Stimulated activated naive CD4-positive, alpha-beta T cell treated with Interleukin-2 at 50 U/mL for 16 hours (primary cell): ENCODE measurements around the gene CLCA1.

Source experiments
- DNase-seq: peaks from one replicate; lab custom pipeline; 2025; lab: John Stamatoyannopoulos, UW

Gene CLCA1, protein sequence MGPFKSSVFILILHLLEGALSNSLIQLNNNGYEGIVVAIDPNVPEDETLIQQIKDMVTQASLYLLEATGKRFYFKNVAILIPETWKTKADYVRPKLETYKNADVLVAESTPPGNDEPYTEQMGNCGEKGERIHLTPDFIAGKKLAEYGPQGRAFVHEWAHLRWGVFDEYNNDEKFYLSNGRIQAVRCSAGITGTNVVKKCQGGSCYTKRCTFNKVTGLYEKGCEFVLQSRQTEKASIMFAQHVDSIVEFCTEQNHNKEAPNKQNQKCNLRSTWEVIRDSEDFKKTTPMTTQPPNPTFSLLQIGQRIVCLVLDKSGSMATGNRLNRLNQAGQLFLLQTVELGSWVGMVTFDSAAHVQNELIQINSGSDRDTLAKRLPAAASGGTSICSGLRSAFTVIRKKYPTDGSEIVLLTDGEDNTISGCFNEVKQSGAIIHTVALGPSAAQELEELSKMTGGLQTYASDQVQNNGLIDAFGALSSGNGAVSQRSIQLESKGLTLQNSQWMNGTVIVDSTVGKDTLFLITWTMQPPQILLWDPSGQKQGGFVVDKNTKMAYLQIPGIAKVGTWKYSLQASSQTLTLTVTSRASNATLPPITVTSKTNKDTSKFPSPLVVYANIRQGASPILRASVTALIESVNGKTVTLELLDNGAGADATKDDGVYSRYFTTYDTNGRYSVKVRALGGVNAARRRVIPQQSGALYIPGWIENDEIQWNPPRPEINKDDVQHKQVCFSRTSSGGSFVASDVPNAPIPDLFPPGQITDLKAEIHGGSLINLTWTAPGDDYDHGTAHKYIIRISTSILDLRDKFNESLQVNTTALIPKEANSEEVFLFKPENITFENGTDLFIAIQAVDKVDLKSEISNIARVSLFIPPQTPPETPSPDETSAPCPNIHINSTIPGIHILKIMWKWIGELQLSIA

DNA sequence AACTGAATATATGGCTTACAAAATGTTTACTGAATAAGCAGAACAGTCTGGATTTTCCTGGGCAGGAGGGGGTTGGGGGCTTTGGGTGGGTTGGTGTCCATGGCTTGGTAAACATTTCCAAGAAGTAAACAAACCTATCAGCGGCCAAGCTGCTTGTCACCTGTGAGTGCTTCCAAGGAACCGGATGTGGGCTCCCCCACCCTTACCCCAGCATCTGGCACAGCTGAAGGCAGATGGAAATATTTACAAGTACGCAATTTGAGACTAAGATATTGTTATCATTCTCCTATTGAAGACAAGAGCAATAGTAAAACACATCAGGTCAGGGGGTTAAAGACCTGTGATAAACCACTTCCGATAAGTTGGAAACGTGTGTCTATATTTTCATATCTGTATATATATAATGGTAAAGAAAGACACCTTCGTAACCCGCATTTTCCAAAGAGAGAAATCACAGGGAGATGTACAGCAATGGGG lies at the start of gene CLCA1:
CLCA1 (plus strand) TSS at position 427 of the 477 bp plus-strand sequence; CDS start at position 472, 45 bp downstream.
- no peak for DNase-seq

DNA sequence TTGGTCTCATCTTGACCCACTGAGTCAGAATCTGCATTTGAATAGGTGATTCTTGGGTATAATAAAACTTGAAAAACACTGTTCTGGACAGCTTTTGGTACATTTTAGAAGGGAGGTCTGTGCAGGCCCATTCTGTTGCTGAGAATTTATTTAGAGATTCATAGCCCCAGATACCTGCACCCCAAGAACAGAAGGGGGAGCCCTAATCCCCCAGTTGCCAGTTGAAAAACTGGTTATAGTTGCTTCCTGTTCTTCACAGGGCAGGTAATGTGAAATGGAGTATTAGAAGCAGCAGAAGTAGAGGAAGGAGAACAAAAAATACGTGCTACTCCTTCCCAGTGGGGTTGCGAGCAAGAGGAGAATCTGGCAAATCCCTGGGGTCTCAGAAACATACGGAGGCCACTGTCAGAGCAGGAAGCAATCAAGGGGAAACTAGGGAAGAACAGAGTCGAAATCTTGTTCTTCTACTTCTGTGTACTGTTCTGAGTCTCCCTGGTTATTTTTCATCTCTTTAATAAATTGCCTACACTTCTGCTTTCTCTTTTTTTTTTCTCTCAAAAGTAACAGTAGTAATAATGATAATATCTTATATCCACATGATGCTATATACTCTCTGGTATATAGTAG lies 49.3 kb upstream of the CLCA1 start:
- no peak for DNase-seq

DNA sequence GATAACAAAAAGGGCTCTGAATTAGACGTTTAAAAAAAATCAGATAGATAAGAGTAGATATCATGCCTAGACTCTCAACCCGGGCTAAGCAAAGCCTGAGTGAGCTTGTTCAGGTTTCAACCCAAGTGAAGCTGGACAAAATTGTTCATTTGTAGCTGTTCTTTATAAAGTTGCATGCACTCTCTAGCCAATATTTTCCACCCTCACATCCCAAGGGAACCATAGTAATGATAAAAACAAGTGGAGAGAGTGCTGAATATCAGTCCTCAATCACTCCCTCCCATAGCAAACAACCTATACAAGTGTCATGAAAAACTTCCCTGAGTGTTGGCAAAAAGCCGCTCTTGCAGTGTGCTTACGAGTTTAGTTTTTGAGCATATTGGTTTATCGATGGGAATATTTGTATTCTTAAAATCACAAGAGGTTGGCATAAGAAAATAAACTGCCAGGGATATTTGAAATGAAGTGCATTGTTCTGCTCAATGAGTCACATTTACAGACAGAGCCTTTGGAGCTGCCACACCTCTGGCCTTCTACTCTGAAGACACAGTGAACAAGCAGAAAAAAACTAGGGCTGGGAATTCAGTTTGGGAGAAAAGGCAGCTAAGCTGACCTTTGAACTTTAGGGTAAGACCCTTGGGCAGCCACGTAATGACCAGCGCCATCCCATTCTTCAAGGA lies 47.0 kb upstream of the CLCA1 start:
- no peak for DNase-seq

DNA sequence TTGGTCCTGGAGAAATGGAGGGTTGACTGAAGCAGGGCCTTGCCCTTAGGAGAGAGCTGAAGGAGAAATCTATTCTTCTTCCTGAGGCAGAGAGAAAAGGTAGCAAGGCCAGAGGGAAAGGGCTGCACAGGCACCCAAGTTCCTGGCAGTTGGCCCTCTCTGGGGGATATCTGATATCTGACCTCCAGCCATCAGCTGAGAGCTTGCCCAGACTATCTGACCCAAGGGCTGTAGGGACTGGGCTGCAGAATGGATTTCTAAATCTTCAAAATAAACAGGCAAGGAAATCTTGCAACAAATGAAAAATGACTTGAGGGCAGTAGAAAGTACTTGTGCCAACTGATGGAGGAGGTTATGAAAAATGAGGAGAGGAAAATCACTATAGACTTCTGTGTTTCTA lies 45.3 kb upstream of the CLCA1 start:
- no peak for DNase-seq

DNA sequence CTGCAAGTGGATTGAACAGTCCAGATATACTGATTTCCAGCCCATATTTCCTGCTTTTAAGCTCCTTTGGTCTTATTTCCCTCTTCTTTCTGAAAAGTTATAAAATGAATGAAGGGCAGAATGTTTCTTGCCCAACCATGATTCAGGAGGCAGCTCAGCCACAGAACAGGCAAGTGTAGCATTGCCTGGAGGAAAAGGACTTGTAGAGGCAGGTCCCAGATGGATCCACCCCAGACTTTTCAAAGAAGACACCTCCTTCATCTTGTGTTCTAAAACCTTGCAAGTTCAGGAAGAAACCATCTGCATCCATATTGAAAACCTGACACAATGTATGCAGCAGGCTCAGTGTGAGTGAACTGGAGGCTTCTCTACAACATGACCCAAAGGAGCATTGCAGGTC lies 44.9 kb upstream of the CLCA1 start, which contains the start of gene CLCA2:
CLCA2 (plus strand) TSS at position 299 of the 400 bp plus-strand sequence; CDS start at position 376, 77 bp downstream.
- no peak for DNase-seq

DNA sequence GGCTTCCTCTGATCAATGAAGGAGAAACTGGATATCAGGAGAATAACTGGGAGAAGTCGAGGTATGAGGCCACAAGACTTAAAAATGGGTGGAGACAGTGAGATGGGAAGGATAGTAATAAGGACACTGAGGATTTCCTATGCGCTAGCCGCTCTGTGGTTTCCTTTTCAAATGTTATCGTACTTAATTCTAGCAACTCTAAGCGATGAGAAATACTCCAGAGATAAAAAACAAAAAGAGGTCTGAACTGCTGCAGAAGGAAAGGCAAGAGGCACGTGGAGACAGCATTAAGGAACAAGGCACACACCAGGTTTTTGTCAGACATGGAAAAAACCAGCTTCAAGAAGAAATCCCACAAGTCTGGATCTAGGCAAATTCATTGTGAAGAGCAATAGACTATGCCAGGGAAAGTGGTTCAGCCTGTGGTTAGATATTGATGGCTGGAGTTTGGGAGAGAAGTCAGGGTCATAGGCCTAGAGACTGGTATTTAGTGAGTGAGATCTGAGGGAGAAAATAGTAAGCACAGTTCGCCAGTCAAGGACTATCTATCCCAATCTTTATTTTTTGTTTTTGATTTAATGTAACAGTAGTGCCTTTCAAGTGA lies 39.5 kb upstream of the CLCA1 start:
- no peak for DNase-seq

DNA sequence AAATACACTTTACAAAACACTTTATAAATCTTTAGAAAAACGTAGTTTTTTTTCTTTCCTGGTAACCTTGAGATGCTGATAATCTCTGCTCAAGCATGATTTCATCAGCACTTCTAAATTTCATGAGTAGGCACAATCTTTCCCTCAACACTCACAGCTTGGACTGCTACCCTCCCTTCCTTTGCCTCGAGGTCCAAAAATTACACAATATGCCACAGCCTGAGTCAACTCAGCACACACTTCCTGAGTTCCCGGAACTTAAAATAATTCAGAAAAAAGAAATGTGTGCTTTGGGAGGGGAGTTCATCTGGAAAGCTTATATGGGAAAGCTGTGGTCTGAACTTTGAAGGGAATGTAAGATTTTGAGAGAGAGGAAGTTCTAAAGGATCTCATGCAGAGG lies 38.9 kb upstream of the CLCA1 start:
- no peak for DNase-seq

DNA sequence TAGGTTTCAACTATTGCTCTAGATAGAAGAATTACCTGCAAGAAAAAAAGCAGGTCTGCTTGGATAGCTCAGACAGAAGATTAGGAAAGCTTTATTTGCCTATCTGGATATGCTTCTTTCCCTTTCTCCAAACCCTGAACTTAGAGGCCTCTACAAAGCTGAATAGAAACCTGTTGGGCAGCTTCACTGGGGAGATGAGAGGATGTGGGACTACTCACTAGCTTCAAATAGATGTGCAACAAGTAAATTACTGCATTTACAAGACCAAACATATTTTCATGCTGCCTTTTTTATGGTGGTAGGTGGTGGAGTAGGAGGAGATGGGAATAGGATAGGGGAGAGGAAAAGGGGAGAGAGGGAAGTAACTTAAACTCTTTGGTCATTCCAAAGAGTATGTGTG lies 38.4 kb upstream of the CLCA1 start:
- DNase-seq = no peak

DNA sequence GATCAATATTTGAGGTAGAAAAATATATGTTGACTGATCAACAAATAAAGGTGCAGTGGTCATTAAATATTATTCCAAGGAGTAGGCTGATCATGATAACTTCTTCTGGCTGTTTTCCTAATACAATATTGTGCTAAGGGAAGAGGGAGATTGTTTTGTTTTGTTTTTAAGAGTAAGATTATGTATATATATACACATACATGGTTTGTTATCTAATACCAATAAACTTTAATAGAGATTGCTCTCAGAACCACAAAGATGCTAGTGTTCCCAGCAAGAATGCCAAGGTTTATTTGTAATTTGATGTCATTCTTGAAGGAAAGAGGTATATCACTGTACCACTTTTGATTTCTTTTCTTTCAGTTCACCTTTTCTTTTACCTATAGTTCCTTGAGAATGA lies 34.7 kb upstream of the CLCA1 start:
- DNase-seq = no peak

DNA sequence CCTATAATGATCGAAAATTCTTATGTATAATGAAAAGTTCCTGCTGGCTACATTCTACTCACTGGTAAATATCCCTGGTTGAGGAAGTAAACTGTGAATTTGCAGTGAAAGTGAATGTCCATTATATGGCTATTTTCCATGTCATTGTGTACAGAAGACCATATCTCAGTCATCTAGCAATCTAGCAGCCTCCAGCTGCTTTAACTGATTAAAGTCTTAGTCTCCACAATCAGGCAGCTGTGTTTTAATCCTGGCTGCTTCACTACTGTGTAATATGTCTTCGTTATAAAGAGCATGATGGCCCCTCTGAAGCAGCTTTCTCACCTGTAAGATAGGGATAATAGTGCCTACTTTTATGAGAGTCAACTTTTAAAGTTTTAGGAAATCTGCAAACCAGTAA lies 33.4 kb upstream of the CLCA1 start:
- DNase-seq = no peak

DNA sequence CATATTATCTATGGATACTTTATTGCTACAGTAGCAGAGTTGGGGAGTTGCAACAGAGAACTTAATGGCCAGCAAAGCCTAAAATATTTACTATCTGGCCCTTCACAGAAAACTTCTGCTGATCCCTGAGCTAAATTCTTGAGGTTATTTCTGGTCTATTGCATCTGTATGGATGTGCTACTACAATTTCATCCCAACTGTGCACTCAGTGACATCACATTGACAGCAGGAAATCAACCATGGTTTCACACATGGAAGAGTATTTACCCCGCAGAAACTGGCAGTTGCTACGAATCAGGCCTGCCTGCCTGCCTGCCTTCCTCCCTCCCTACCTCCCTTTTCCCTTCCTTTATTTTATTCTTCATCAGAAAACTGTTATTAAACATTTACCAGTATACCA lies 32.7 kb upstream of the CLCA1 start:
- DNase-seq = no peak

DNA sequence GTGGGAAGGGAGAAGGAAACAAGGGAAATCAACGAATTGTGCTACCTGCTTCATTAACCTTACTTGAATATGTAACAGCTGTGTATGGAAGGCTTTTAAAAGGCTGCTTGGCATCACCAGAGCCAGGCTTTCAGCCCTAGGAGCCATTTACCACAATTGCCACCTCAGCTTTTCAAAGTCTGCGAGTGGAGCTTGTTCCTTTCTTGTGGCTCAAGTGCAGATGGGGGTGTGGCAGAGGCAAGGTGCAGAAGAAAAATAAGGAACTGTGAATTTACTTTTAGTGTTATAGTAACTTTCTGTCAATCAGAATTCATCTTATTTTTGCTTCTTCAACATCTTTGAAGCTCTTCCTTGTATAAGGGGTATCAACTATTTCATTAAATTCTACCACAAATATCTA lies 27.1 kb upstream of the CLCA1 start:
- no peak for DNase-seq

DNA sequence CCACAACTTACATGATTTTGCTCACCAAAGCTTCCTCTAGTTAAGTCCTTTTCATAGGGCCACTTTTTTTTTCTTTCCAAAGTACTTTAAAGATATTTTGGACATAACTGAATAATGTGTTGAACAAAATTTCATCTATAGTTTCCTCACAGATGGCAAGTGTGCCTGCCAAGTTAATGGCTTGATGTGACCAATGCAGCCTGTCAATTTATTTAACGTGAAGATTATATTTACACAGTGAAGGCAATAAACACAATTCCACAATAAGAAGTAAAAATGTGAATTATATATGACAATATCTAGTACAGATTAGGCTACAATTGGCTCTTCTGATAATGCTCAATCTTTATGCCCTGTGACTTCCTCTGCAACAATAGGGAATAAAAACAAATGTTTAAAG lies 26.7 kb upstream of the CLCA1 start:
- no peak for DNase-seq

DNA sequence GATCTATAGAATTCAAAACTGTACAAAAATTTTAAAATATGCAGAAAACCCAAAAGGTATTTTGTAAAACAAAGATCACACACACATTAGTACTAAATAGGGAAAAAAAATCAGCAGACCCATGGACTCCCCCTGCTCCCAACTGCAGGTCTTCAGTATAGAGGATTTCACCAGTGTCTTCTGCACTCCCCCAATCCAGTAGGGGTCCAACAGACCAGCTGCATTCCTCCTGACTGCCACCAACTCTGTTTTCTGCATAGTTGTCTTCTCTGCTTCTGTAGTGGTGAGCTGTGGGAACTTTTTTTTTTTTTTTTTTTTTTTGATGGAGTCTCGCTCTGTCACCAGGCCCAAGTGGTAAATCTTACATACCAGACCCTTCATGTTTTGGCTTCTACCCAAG lies 22.8 kb upstream of the CLCA1 start:
- DNase-seq = no peak

DNA sequence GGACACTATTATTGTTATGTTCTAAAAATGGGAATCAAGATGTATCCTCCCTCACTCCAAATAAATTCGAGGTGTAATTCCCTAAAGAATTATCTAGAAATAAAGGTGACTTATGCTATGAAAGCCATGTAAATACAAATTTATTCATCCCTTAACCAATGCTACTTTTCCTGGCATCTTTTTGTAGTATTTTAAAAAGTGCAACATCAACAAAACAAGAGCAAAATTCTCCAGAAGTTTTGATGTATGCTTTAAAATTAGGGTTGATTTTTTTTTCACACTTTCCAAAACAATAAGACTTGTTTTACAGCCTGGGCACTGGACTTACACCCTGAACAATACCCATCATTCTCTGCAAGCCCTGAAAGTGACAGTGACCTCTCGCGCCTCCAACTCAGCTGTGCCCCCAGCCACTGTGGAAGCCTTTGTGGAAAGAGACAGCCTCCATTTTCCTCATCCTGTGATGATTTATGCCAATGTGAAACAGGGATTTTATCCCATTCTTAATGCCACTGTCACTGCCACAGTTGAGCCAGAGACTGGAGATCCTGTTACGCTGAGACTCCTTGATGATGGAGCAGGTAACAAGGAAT lies 21.4 kb upstream of the CLCA1 start:
- no peak for DNase-seq

DNA sequence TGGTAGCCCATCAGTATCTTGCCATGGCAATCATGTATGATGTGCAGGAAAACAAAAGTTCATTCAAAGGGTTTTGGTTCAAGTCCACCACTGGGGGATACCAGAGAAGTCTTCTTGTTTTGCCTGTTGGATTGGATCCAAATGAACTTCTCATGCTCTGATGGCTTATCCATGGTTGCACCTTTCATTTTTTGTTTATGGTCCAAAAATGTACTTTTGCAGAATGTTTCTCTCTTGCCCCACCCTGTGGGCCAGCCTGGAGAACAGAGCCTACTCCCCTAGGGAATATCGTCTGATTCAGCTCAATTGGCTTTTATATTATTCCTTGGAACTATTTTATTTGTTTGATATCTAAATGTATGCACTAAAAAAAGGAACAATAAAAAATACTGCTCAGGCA lies 20.1 kb upstream of the CLCA1 start:
- no peak for DNase-seq

DNA sequence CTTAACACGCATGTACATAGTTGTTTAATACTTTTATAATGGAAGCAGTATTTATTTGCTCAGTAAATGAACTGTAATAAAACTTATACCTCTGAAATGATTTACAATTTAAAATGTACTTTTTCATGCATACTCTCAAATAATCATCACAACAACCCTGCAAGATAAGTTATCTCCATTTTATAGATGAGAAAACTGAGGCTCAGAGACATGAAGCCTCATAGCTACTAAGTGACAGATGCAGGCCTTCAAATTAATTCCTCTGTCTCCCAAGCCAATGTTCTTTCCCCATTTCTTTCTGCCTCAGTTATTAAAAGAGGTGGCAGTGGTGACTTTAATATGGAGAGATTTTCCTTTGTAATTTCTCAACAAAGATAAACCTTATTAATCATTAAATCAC lies 19.6 kb upstream of the CLCA1 start:
- DNase-seq = no peak

DNA sequence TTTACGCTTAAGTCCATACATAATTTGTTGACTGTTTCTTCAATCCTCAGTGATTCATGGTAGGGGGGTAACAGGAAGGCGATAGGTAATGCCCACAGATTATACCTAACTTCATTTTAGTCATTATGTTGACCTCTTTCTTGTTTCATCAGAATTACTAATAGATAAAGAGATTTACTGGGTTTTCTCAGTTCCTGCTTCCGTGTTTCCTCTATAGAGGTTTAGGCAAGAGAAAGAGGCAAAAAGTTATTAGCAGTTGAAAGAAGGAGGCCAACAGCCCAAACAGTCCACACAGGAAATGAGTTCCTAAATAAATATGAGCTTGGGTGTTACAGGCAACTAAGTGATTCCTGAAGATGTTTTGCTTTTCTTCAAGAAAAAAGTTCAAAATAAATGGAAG lies 17.9 kb upstream of the CLCA1 start:
- DNase-seq = no peak

DNA sequence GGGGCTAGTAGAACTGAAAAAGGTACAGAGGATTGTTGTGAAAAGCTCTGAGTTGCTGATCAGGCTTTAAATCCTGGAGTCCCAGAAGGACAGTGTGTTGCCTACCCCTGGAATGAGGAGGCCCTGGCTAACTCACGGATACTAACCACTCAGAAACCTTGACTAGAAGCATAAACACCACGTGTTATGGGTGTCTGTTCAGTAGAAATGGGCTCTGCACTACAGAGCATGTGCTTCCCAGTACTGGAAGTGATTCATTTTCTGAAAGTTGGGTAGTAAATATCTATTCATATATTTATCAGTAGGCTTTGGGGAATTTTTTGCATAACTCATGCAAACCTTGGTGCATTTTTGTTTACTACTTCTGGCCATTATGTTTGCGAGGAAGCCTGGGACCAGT lies 15.1 kb upstream of the CLCA1 start:
- DNase-seq = no peak

DNA sequence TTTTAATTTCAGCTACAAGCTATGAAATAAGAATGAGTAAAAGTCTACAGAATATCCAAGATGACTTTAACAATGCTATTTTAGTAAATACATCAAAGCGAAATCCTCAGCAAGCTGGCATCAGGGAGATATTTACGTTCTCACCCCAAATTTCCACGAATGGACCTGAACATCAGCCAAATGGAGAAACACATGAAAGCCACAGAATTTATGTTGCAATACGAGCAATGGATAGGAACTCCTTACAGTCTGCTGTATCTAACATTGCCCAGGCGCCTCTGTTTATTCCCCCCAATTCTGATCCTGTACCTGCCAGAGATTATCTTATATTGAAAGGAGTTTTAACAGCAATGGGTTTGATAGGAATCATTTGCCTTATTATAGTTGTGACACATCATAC lies 13.7 kb upstream of the CLCA1 start:
- no peak for DNase-seq

DNA sequence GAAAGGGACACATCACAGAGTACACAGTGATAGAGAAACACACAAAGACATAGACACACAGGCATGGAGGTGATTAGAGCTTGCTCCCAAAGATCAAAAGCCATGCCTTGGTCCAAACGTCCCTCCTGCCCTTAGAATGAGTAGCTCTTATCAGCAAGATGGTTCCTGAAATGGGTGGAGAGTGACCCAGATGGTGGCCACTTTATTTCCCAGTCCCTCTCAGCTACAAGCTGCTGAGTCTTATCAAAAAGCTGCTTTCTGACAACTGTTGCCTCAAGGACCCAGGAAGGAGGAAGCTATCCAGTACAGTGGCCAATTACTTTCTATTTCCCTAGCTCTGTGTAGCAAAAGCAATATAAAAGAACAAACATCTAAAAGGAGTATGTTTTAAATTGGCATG lies 7.7 kb upstream of the CLCA1 start:
- DNase-seq = no peak
